H1 (cell line): ENCODE data around the gene ARMC12. TPM values are rescaled to one million over a fixed set of nuclear protein-coding genes. Genes with fewer than 3 reads are reported as not detected.

Experiments used
- CTCF ChIA-PET: fragments of 300-600 bp; sonication (Branson Sonifier 250); formaldehyde crosslinking; loops from one replicate; lab custom pipeline; 2021; ENCODE audit not compliant: partially characterized antibody; lab: Charles Lee
- POLR2A ChIA-PET: fragments of 300-600 bp; sonication (Branson Sonifier 250); formaldehyde crosslinking; loops from one replicate; lab custom pipeline; 2021; ENCODE audit warnings: inconsistent platforms; ENCODE audit not compliant: partially characterized antibody; lab: Charles Lee
- DNase-seq, 2 experiments: peaks; one replicate each; pipeline versions ENCODE4 v3.0.0 to v3.0.0-alpha.2; 2010 to 2022; ENCODE audit warnings: low spot score in 2 of 2, low read depth in 1 of 2, mixed read lengths in 1 of 2
- FAIRE-seq: peaks from 2 replicates; lab custom pipeline; 2011; peaks lifted over from hg19 to GRCh38; lab: Jason Lieb, UNC
- H2AFZ ChIP-seq: 2 replicates; pipeline ENCODE4 v1.8.1; 2012; ENCODE audit warnings: low read length, inconsistent platforms
- H2AK5ac ChIP-seq: 2 replicates; pipeline ENCODE4 v1.6.1; 2013; ENCODE audit warnings: low read depth, low read length
- H2BK120ac ChIP-seq: replicated peaks from 2 replicates; pipeline ENCODE3; 2013; ENCODE audit warnings: low read depth, low read length, inconsistent platforms
- H2BK12ac ChIP-seq: 2 replicates; pipeline ENCODE4 v1.6.1; 2013; ENCODE audit warnings: low read depth, low read length
- H2BK15ac ChIP-seq: 2 replicates; pipeline ENCODE4 v1.6.1; 2013; ENCODE audit warnings: low read length
- H2BK20ac ChIP-seq: 2 replicates; pipeline ENCODE4 v1.6.1; 2013; ENCODE audit warnings: low read length
- H2BK5ac ChIP-seq: 2 replicates; pipeline ENCODE4 v1.6.1; 2013; ENCODE audit warnings: low read depth, low read length
- H3K14ac ChIP-seq: 2 replicates; pipeline ENCODE4 v1.6.1; 2013; ENCODE audit warnings: inconsistent platforms; ENCODE audit not compliant: insufficient read length
- H3K18ac ChIP-seq: 2 replicates; pipeline ENCODE4 v1.6.1; 2013; ENCODE audit warnings: low read length; ENCODE audit errors: extremely low read depth
- H3K23ac ChIP-seq: 2 replicates; pipeline ENCODE4 v1.6.1; 2013; ENCODE audit warnings: inconsistent platforms; ENCODE audit not compliant: insufficient read length
- H3K23me2 ChIP-seq: 2 replicates; pipeline ENCODE4 v1.6.1; 2013; ENCODE audit warnings: low read depth, low read length
- H3K27ac ChIP-seq: 2 replicates; pipeline ENCODE4 v1.6.1; 2011; ENCODE audit warnings: low read depth, low read length, inconsistent platforms
- H3K27me3 ChIP-seq, 4 experiments: replicated peaks in 1 of 4; 1 replicate in 1 of 4; 2 replicates in 3 of 4; pipeline versions ENCODE4 v1.6.1 to v1.8.1; 2011 to 2013; ENCODE audit warnings: low read length in 3 of 4, mild to moderate bottlenecking in 3 of 4, inconsistent platforms in 2 of 4, mixed read lengths in 2 of 4, moderate library complexity in 1 of 4; ENCODE audit not compliant: control insufficient read depth in 3 of 4, insufficient read depth in 3 of 4; ENCODE audit errors: extremely low read depth in 1 of 4
- H3K36me3 ChIP-seq, 4 experiments: 2 replicates each; pipeline versions ENCODE4 v1.6.1 to v1.8.1; 2011 to 2013; ENCODE audit warnings: mild to moderate bottlenecking in 4 of 4, low read length in 3 of 4, moderate library complexity in 2 of 4, control low read depth in 1 of 4, inconsistent platforms in 1 of 4; ENCODE audit not compliant: insufficient read depth in 4 of 4, control insufficient read depth in 2 of 4
- H3K4ac ChIP-seq: replicated peaks from 2 replicates; pipeline ENCODE3; 2013; ENCODE audit warnings: low read length, low read depth, mixed read lengths, inconsistent platforms; ENCODE audit not compliant: insufficient read length
- H3K4me1 ChIP-seq, 4 experiments: replicated peaks in 1 of 4; 1 replicate in 1 of 4; 2 replicates in 3 of 4; pipeline versions ENCODE4 v1.6.1 to v1.8.1; 2011 to 2013; ENCODE audit warnings: low read length in 3 of 4, inconsistent platforms in 2 of 4, mixed read lengths in 1 of 4; ENCODE audit not compliant: insufficient read depth in 4 of 4, control insufficient read depth in 3 of 4
- H3K4me2 ChIP-seq, 2 experiments: 2 replicates each; pipeline versions ENCODE4 v1.6.1 to v1.8.1; 2011 to 2013; ENCODE audit warnings: low read depth in 2 of 2, low read length in 2 of 2, control low read depth in 1 of 2, inconsistent platforms in 1 of 2, mild to moderate bottlenecking in 1 of 2; ENCODE audit not compliant: insufficient read depth in 1 of 2
- H3K4me3 ChIP-seq, 4 experiments: fragments of 200-600, 300-600 bp in 1 of 4; sonication (generic), shearing (Covaris generic), sonication (Bioruptor Twin) in 1 of 4; 2 replicates each; pipeline versions ENCODE4 v1.5.1 to v1.8.1; 2011 to 2016; ENCODE audit warnings: low read length in 4 of 4, low read depth in 3 of 4, control low read depth in 2 of 4, inconsistent platforms in 2 of 4, mild to moderate bottlenecking in 2 of 4, mixed read lengths in 1 of 4, moderate library complexity in 1 of 4; ENCODE audit not compliant: insufficient read depth in 2 of 4; ENCODE audit errors: extremely low read depth in 1 of 4
- H3K56ac ChIP-seq: replicated peaks from 2 replicates; pipeline ENCODE3; 2013; ENCODE audit warnings: low read depth, mild to moderate bottlenecking, mixed read lengths, low read length, inconsistent platforms; ENCODE audit not compliant: insufficient read length
- H3K79me1 ChIP-seq: 2 replicates; pipeline ENCODE4 v1.6.1; 2013; ENCODE audit warnings: low read depth, low read length, control low read depth
- H3K79me2 ChIP-seq, 2 experiments: 2 replicates each; pipeline versions ENCODE4 v1.6.1 to v1.8.1; 2012 to 2013; ENCODE audit warnings: low read length in 2 of 2, mild to moderate bottlenecking in 2 of 2, inconsistent platforms in 1 of 2; ENCODE audit not compliant: insufficient read depth in 2 of 2, control insufficient read depth in 1 of 2
- H3K9ac ChIP-seq, 4 experiments: replicated peaks in 1 of 4; 1 replicate in 1 of 4; 2 replicates in 3 of 4; pipeline versions ENCODE4 v1.6.1 to v1.8.1; 2011 to 2013; ENCODE audit warnings: low read depth in 3 of 4, low read length in 3 of 4, control low read depth in 2 of 4, mild to moderate bottlenecking in 2 of 4, moderate library complexity in 2 of 4, inconsistent platforms in 1 of 4; ENCODE audit errors: extremely low read depth in 1 of 4
- H3K9me3 ChIP-seq, 2 experiments: 2 replicates each; pipeline versions ENCODE4 v1.6.1 to v1.8.1; 2012 to 2013; ENCODE audit warnings: mild to moderate bottlenecking in 2 of 2, moderate library complexity in 2 of 2, control low read depth in 1 of 2, inconsistent platforms in 1 of 2, low read depth in 1 of 2, low read length in 1 of 2, mixed read lengths in 1 of 2; ENCODE audit not compliant: insufficient read depth in 2 of 2
- H4K20me1 ChIP-seq, 2 experiments: replicated peaks in 1 of 2; 2 replicates each; pipeline versions ENCODE3 to v1.8.1; 2011 to 2013; ENCODE audit warnings: inconsistent platforms in 2 of 2, low read length in 2 of 2, mild to moderate bottlenecking in 1 of 2; ENCODE audit not compliant: insufficient read depth in 2 of 2, control insufficient read depth in 1 of 2
- H4K5ac ChIP-seq: 2 replicates; pipeline ENCODE4 v1.6.1; 2013; ENCODE audit warnings: low read length, low read depth, mixed read lengths, inconsistent platforms; ENCODE audit not compliant: insufficient read length
- H4K8ac ChIP-seq: 2 replicates; pipeline ENCODE4 v1.8.0; 2013; ENCODE audit warnings: mild to moderate bottlenecking, moderate library complexity, low read length, inconsistent platforms; ENCODE audit not compliant: insufficient read depth; ENCODE audit errors: extremely low read depth
- H4K91ac ChIP-seq: replicated peaks from 2 replicates; pipeline ENCODE3; 2013; ENCODE audit warnings: low read length, mixed read lengths, inconsistent platforms; ENCODE audit not compliant: insufficient read length
- ASH2L ChIP-seq: fragments of 200-600, 300-600 bp; sonication (generic); IDR thresholded peaks from one replicate; pipeline ENCODE4 v1.7.1; 2017; ENCODE audit warnings: low read length
- CEBPB ChIP-seq: IDR thresholded peaks from 2 replicates; pipeline ENCODE4 v1.6.1; 2012; ENCODE audit warnings: low read depth, low read length
- FOSL1 ChIP-seq: IDR thresholded peaks from 2 replicates; pipeline ENCODE4 v1.6.1; 2011; ENCODE audit warnings: mild to moderate bottlenecking, low read depth, low read length, moderate library complexity; ENCODE audit not compliant: insufficient read depth
- HDAC2 ChIP-seq, 2 experiments: fragments of 300-600 bp in 1 of 2; sonication (generic) in 1 of 2; IDR thresholded peaks; 2 replicates each; pipeline ENCODE4 v1.6.1; 2011 to 2012; ENCODE audit warnings: low read depth in 2 of 2, low read length in 2 of 2, mild to moderate bottlenecking in 2 of 2, moderate library complexity in 2 of 2, borderline replicate concordance in 1 of 2, inconsistent platforms in 1 of 2
- KDM1A ChIP-seq: fragments of 200-600, 300-600 bp; sonication (generic); IDR thresholded peaks from 2 replicates; pipeline ENCODE4 v1.7.1; 2016; ENCODE audit warnings: mild to moderate bottlenecking, low read length, borderline replicate concordance
- KDM4A ChIP-seq: IDR thresholded peaks from one replicate; pipeline ENCODE4 v1.7.1; 2012; ENCODE audit warnings: low read depth, mild to moderate bottlenecking, moderate library complexity, low read length, inconsistent platforms; ENCODE audit not compliant: severe bottlenecking
- RNF2 ChIP-seq: fragments of 200-900, 300-1000 bp; sonication (generic); IDR thresholded peaks from 2 replicates; pipeline ENCODE4 v1.7.1; 2016; ENCODE audit warnings: borderline replicate concordance, low read depth, mild to moderate bottlenecking, antibody characterized with exemption, low read length; ENCODE audit not compliant: poor library complexity, severe bottlenecking; ENCODE audit errors: missing control alignments
- SIN3A ChIP-seq, 2 experiments: IDR thresholded peaks in 1 of 2; conservative IDR thresholded peaks in 1 of 2; 2 replicates each; pipeline ENCODE4 v1.6.1; 2011 to 2012; ENCODE audit warnings: low read length in 2 of 2, improper control_type of control experiment in 1 of 2, low read depth in 1 of 2, mild to moderate bottlenecking in 1 of 2
- TEAD4 ChIP-seq: IDR thresholded peaks from 2 replicates; pipeline ENCODE4 v1.6.1; 2012; ENCODE audit warnings: low read depth, low read length, inconsistent platforms, mixed read lengths
- WGBS, 2 experiments: shearing (Covaris generic) in 1 of 2; methylation state at CpG; one replicate each; pipeline versions ENCODE4 v1.1.6 to v1.1.7; 2013 to 2015; ENCODE audit warnings: low lambda C conversion rate in 2 of 2, mixed read lengths in 2 of 2, inconsistent platforms in 1 of 2, low coverage in 1 of 2, missing lambda C conversion rate in 1 of 2; ENCODE audit not compliant: insufficient replicate concordance in 2 of 2, insufficient coverage in 1 of 2, insufficient read length in 1 of 2; ENCODE audit errors: extremely low coverage in 1 of 2, missing lambda C conversion rate in 1 of 2; 5-methylcytosine and 5-hydroxymethylcytosine counted together
- polyA plus RNA-seq, 7 experiments: library from polyadenylated mRNA; depleted of rRNA in 3 of 7; stranded (reverse) in 5 of 7; unstranded in 2 of 7; fragments of >200 nt in 5 of 7; fragments of 200-250 nt in 2 of 7; gene quantifications; 1 replicate in 5 of 7; 2 replicates in 1 of 7; 4 replicates in 1 of 7; pipeline versions ENCODE4 v1.2.1 to v1.2.3, GENCODE V29; 2011 to 2013; ENCODE audit warnings: missing spikeins in 2 of 7, mixed read lengths in 2 of 7
- total RNA-seq: library from RNA; stranded (reverse); fragmentation: NEBNext Ultra II Directional; extraction: Animal tissue kit (Norgen Biotek cat#: 25700); gene quantifications from 2 replicates; pipeline ENCODE4 v1.2.1, GENCODE V29; 2021

ARMC12 gene
- total and polyA plus RNA-seq, 2 of the 8 experiments (the other 6 are each of a cell fraction or from before 2014, with no cell fraction given): 0.86 to 3.7 TPM

DNA sequence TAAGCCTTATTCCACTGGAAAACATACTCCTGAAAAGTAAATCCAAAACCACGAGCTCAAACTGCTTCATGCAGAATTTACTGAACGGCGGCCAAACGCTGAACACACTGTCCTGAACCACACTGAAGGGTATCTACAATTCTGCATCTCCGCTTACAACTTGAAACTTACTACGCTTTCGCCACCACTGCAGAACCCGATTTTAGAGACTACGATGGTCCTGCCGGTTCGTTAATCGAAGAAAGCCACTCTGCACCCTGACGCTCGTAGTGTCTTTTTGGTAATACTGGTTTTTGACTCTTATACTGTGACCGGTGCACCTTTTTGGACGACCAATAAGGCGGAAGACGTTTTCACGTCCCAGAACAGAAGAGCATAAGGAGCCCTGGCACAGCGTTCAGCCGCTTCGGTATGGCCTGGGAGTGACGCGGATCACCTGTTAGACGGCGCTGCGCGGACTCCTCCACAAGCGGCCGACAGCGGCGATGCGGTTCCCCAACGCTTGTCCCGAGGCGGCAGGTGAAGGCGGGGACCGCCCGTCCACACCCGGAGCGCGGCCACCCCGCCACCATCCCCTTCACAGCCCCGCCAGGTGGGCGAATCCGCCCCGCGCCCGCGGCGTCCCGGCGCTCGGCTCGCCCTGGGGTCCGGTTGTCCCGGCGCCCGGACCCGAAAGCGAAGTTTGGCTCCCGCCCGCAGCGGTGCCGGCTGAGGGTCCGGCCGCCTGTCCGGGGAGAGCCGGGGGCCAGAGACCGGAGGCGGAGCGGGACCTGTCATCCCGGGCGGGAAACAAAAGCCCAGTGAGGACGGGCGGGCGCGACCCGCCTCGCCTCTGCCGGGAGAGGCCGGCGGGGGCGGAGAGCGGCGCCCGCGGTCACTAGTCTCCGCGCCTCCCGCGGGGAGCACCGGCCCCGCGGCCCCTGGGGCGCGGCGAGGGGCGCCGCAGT, 48.9 kb upstream of the ARMC12 start:
- H3K23ac ChIP-seq: no peak overlapping the region
- H3K4ac ChIP-seq: no peak overlapping the region
- H3K9me3 ChIP-seq: no peaks in the 10 kb centered on the region
- ChIA-PET POLR2A (interaction anchor here (1.3 to 2.1 kb wide), 5 partner anchors 40 to 48 kb away, joined by 3 to 9 read pairs (median 5); no protein-coding TSS in a partner anchor), CTCF (interaction anchor here (0.6 to 2.1 kb wide), 6 partner anchors 24 to 119 kb away, joined by 4 to 6 read pairs (median 4); no protein-coding TSS in a partner anchor)
- H3K4me3 ChIP-seq: peak overlapping the region; percentile 54 to 85 (median 76)
- H4K20me1 ChIP-seq: peaks cover 0 to 4% of the 10 kb centered on the region in 2 experiments
- H3K4me1 ChIP-seq: peaks cover 0 to 6% (median 3%) of the 10 kb centered on the region in 4 experiments; a peak in 4 of 7 replicates
- DNase-seq (peak in 1 of 2 experiments; percentile 78), FAIRE-seq (no peak)
- H2BK15ac ChIP-seq: no peak overlapping the region
- H3K79me1 ChIP-seq: no peaks in the 10 kb centered on the region
- peaks cover 11% of the 10 kb centered on the region for H3K23me2 ChIP-seq
- no peak overlapping the region for H4K91ac ChIP-seq
- WGBS, 2 experiments: 2% methylated on average over 84 of the region's 100 CpGs; no CpG with 5 or more reads in 1 of the 2 experiments
- H3K4me2 ChIP-seq: peak overlapping the region; percentile 90 to 95
- H3K18ac ChIP-seq: no peak overlapping the region; the same call in 1 of the 2 replicates
- H3K36me3 ChIP-seq: no peaks in the 10 kb centered on the region
- H2BK5ac ChIP-seq: no peak overlapping the region
- no peak overlapping the region for H3K56ac ChIP-seq
- no peak overlapping the region for H4K5ac ChIP-seq
- peak overlapping the region; percentile 62 to 91 (median 76); a peak in 6 of 7 replicates for H3K9ac ChIP-seq
- H2AFZ ChIP-seq: no peak overlapping the region
- no peak overlapping the region for H2BK120ac ChIP-seq
- H3K27ac ChIP-seq: peak overlapping the region; percentile 43; the same call in 1 of the 2 replicates
- H2BK20ac ChIP-seq: no peak overlapping the region
- H3K79me2 ChIP-seq: peaks cover 0 to 38% of the 10 kb centered on the region in 2 experiments; a peak in 2 of 4 replicates
- no peaks in the 10 kb centered on the region for H3K27me3 ChIP-seq
- H2AK5ac ChIP-seq: no peak overlapping the region; the same call in 1 of the 2 replicates
- peak overlapping the region; percentile 89 for H4K8ac ChIP-seq
- no peak overlapping the region for H3K14ac ChIP-seq
- H2BK12ac ChIP-seq: no peak overlapping the region
- peak; percentile 85 for TF ChIP-seq KDM4A
- TF ChIP-seq RNF2: peak; percentile 36
- TF ChIP-seq ASH2L: peak; percentile 65
- TF ChIP-seq FOSL1: no peak
- TF ChIP-seq TEAD4: no peak
- no peak for TF ChIP-seq CEBPB
- TF ChIP-seq KDM1A: peak; percentile 61; the same call in 1 of the 2 replicates
- no peak; a peak in 2 of 4 replicates for TF ChIP-seq HDAC2 (IDR thresholded peaks at IDR 0.05; ENCODE audit: borderline replicate concordance in 1 of 2, low read depth in 2 of 2, low read length in 2 of 2)
- 0 out of 4 replicates have a peak, but pooled peaks of 1 of the 2 experiments have one; percentile 13 for TF ChIP-seq SIN3A (conservative IDR thresholded peaks at IDR 0.05 in 1 of 2, IDR thresholded peaks at IDR 0.05 in 1 of 2; ENCODE audit: low read depth in 1 of 2, low read length in 2 of 2)
